HUES64 (cell line): ENCODE results near the gene SCCPDH.

Source experiments
- H3K27ac ChIP-seq: 2 replicates; pipeline ENCODE4 v1.7.0; 2013; ENCODE audit warnings: low read depth, low read length, inconsistent platforms
- H3K27me3 ChIP-seq: 2 replicates; pipeline ENCODE4 v1.6.1; 2013; ENCODE audit warnings: mild to moderate bottlenecking, low read length; ENCODE audit not compliant: insufficient read depth
- H3K36me3 ChIP-seq: 2 replicates; pipeline ENCODE4 v1.6.1; 2013; ENCODE audit warnings: mild to moderate bottlenecking, low read length; ENCODE audit not compliant: insufficient read depth
- H3K4me1 ChIP-seq: 2 replicates; pipeline ENCODE4 v1.6.1; 2013; ENCODE audit warnings: mild to moderate bottlenecking, low read length, moderate library complexity; ENCODE audit not compliant: insufficient read depth
- H3K4me3 ChIP-seq: 2 replicates; pipeline ENCODE4 v1.5.1; 2013; ENCODE audit warnings: mild to moderate bottlenecking, low read length, moderate library complexity
- H3K9ac ChIP-seq: 2 replicates; pipeline ENCODE4 v1.6.1; 2013; ENCODE audit warnings: mild to moderate bottlenecking, low read depth, low read length
- H3K9me3 ChIP-seq: 2 replicates; pipeline ENCODE4 v1.6.1; 2013; ENCODE audit warnings: low read depth, low read length; ENCODE audit not compliant: insufficient read depth
- whole genome bisulfite sequencing: fragments of 150-250, 120-280 bp; methylation state at CpG from one replicate; pipeline ENCODE4 v1.1.7; 2013; ENCODE audit warnings: missing lambda C conversion rate; 5-methylcytosine and 5-hydroxymethylcytosine counted together

Gene SCCPDH

GRCh38 chr1:246753670-246754535 is 29.7 kb downstream of the SCCPDH start:
- Histone ChIP-seq H3K4me3 (no peak overlapping the region), H3K9ac (no peak overlapping the region), H3K27ac (no peak overlapping the region), H3K36me3 (0 out of 2 replicates have a peak, but pooled peaks cover 2% of the 10 kb centered on the region), H3K27me3 (no peaks in the 10 kb centered on the region), H3K9me3 (no peaks in the 10 kb centered on the region), H3K4me1 (no peaks in the 10 kb centered on the region)
- 68% methylated on average over 22 of the region's 22 CpGs for WGBS

- WGBS = 91% methylated on average over 8 of the region's 8 CpGs
- Histone ChIP-seq H3K4me3 (no peak overlapping the region), H3K27ac (no peak overlapping the region), H3K36me3 (peaks cover 14% of the 10 kb centered on the region; the same call in 1 of the 2 replicates), H3K9me3 (no peaks in the 10 kb centered on the region), H3K9ac (no peak overlapping the region), H3K4me1 (no peaks in the 10 kb centered on the region), H3K27me3 (no peaks in the 10 kb centered on the region)
Observed at GRCh38 chr1:246755419-246755818, 31.2 kb downstream of the SCCPDH start.

GRCh38 chr1:246760422-246761347 is 36.5 kb downstream of the SCCPDH start:
- Histone ChIP-seq H3K36me3 (peaks cover 38% of the 10 kb centered on the region), H3K9me3 (no peaks in the 10 kb centered on the region), H3K9ac (no peak overlapping the region), H3K27me3 (no peaks in the 10 kb centered on the region), H3K4me3 (no peak overlapping the region), H3K4me1 (no peaks in the 10 kb centered on the region), H3K27ac (no peak overlapping the region)
- WGBS = 94% methylated on average over 14 of the region's 14 CpGs

- Histone ChIP-seq H3K9ac (no peak overlapping the region), H3K4me1 (no peaks in the 10 kb centered on the region), H3K36me3 (peaks cover 43% of the 10 kb centered on the region), H3K27me3 (no peaks in the 10 kb centered on the region), H3K9me3 (no peaks in the 10 kb centered on the region), H3K4me3 (no peak overlapping the region), H3K27ac (no peak overlapping the region)
- WGBS = 98% methylated on average over 7 of the region's 7 CpGs
Observed at GRCh38 chr1:246761396-246761795, 37.2 kb downstream of the SCCPDH start.

GRCh38 chr1:246765521-246765920 is 41.3 kb downstream of the SCCPDH start:
- Histone ChIP-seq H3K4me1 (peaks cover 13% of the 10 kb centered on the region), H3K36me3 (peaks cover 32% of the 10 kb centered on the region), H3K27me3 (no peaks in the 10 kb centered on the region), H3K9me3 (no peaks in the 10 kb centered on the region), H3K27ac (no peak overlapping the region), H3K9ac (no peak overlapping the region), H3K4me3 (no peak overlapping the region)
- 93% methylated on average over 2 of the region's 3 CpGs for WGBS

GRCh38 chr1:246768403-246769020 is 44.3 kb downstream of the SCCPDH start:
- H3K36me3 ChIP-seq = peaks cover 18% of the 10 kb centered on the region; the same call in 1 of the 2 replicates
- no peak overlapping the region for H3K4me3 ChIP-seq
- WGBS = 51% methylated on average over 11 of the region's 11 CpGs
- no peak overlapping the region for H3K27ac ChIP-seq
- peaks cover 13% of the 10 kb centered on the region for H3K4me1 ChIP-seq
- no peaks in the 10 kb centered on the region for H3K9me3 ChIP-seq
- no peaks in the 10 kb centered on the region for H3K27me3 ChIP-seq
- H3K9ac ChIP-seq = no peak overlapping the region

GRCh38 chr1:246769306-246769705 is 45.1 kb downstream of the SCCPDH start:
- Histone ChIP-seq H3K27ac (no peak overlapping the region), H3K9me3 (no peaks in the 10 kb centered on the region), H3K9ac (no peak overlapping the region), H3K4me3 (no peak overlapping the region), H3K27me3 (no peaks in the 10 kb centered on the region), H3K36me3 (peaks cover 13% of the 10 kb centered on the region; the same call in 1 of the 2 replicates), H3K4me1 (peaks cover 13% of the 10 kb centered on the region)
- whole genome bisulfite sequencing = 94% methylated on average over 7 of the region's 7 CpGs

- Histone ChIP-seq H3K4me1 (peaks cover 13% of the 10 kb centered on the region), H3K36me3 (peaks cover 6% of the 10 kb centered on the region; the same call in 1 of the 2 replicates), H3K4me3 (no peak overlapping the region), H3K9me3 (no peaks in the 10 kb centered on the region), H3K27me3 (no peaks in the 10 kb centered on the region), H3K9ac (no peak overlapping the region), H3K27ac (no peak overlapping the region)
- 85% methylated on average over 6 of the region's 6 CpGs for WGBS
Observed at GRCh38 chr1:246771366-246771765, 47.2 kb downstream of the SCCPDH start.

- 48% methylated on average over 2 of the region's 2 CpGs for WGBS
Observed at GRCh38 chr1:246772686-246773085, 48.5 kb downstream of the SCCPDH start.

GRCh38 chr1:246773213-246773641 is 49.0 kb downstream of the SCCPDH start:
- Histone ChIP-seq H3K9me3 (no peaks in the 10 kb centered on the region), H3K27ac (no peak overlapping the region), H3K27me3 (no peaks in the 10 kb centered on the region), H3K36me3 (peaks cover 5% of the 10 kb centered on the region; the same call in 1 of the 2 replicates), H3K4me3 (no peak overlapping the region), H3K4me1 (peaks cover 6% of the 10 kb centered on the region), H3K9ac (no peak overlapping the region; the same call in 1 of the 2 replicates)
- WGBS = 80% methylated on average over 4 of the region's 4 CpGs

More at GRCh38 chr1:246772686-246773085, 48.5 kb downstream of the SCCPDH start:
- Histone ChIP-seq H3K4me1 (peaks cover 11% of the 10 kb centered on the region), H3K9ac (no peak overlapping the region), H3K36me3 (peaks cover 5% of the 10 kb centered on the region; the same call in 1 of the 2 replicates), H3K27me3 (no peaks in the 10 kb centered on the region), H3K4me3 (no peak overlapping the region), H3K27ac (no peak overlapping the region), H3K9me3 (no peaks in the 10 kb centered on the region)
